HFF-Myc (cell line): ENCODE data around the gene DENND1A.
"Not testable (repeated sequence)": the region's sequence is repeated elsewhere in the genome, so short reads cannot be mapped to it uniquely, and the experiment has no call there.

Experiments used
- DNase-seq: peaks from one replicate; pipeline ENCODE4 v3.0.0-alpha.2; 2011; ENCODE audit warnings: low read depth; ENCODE audit errors: extremely low read depth
- H3K4me3 ChIP-seq: replicated peaks from 2 replicates; pipeline ENCODE4 v1.5.1; 2011; ENCODE audit warnings: low read depth, mild to moderate bottlenecking, control low read depth, low read length
- CTCF ChIP-seq: IDR thresholded peaks from 2 replicates; pipeline ENCODE4 v1.5.1; 2012; ENCODE audit warnings: mild to moderate bottlenecking, low read depth, low read length, control low read depth; ENCODE audit errors: missing control alignments

Gene DENND1A

GRCh38 chr9:123947326-123947725 is 17.4 kb upstream of the DENND1A start:
- H3K4me3 ChIP-seq = no peak overlapping the region
- DNase-seq = no peak
- TF ChIP-seq CTCF = no peak

GRCh38 chr9:123946101-123946821 is 16.3 kb upstream of the DENND1A start:
- no peak overlapping the region for H3K4me3 ChIP-seq
- no peak for DNase-seq
- no peak for TF ChIP-seq CTCF

GRCh38 chr9:123945532-123945931 is 15.6 kb upstream of the DENND1A start:
- no peak for TF ChIP-seq CTCF
- H3K4me3 ChIP-seq = no peak overlapping the region

GRCh38 chr9:123944464-123944863 is 14.5 kb upstream of the DENND1A start:
- not testable (repeated sequence) for H3K4me3 ChIP-seq, DNase-seq

More at GRCh38 chr9:123945532-123945931, 15.6 kb upstream of the DENND1A start:
- DNase-seq = no peak

- no peak overlapping the region for H3K4me3 ChIP-seq
- no peak for DNase-seq
- no peak for TF ChIP-seq CTCF
Observed at GRCh38 chr9:123943671-123944070, 13.7 kb upstream of the DENND1A start.

- DNase-seq = no peak
- H3K4me3 ChIP-seq = no peak overlapping the region
- no peak for TF ChIP-seq CTCF
Observed at GRCh38 chr9:123942542-123942941, 12.6 kb upstream of the DENND1A start.

GRCh38 chr9:123941524-123942070 is 11.7 kb upstream of the DENND1A start:
- no peak for TF ChIP-seq CTCF
- no peak for DNase-seq
- no peak overlapping the region for H3K4me3 ChIP-seq
